ENCODE data around the gene MED22. TPM values are rescaled to one million over a fixed set of nuclear protein-coding genes. Genes with fewer than 3 reads are reported as not detected.
A peak's percentile ranks its signal among the peaks of the same experiment; 100 is the strongest.

The MED22 gene
- total RNA-seq, 1 donor from 2014 or later = 45.7 TPM

- Mint-ChIP-seq H3K9me3 (no peaks in the 10 kb centered on the region), H3K27ac (peak within 1 kb of the TSS; percentile 74), H3K27me3 (no peaks in the 10 kb centered on the region), H3K36me3 (ENCODE audit: low read depth) (peaks cover 16% of the 10 kb centered on the region), H3K4me1 (peaks cover 39% of the 10 kb centered on the region), H3K4me3 (peak within 1 kb of the TSS; percentile 91)
- TF ChIP-seq, protein P1, sequence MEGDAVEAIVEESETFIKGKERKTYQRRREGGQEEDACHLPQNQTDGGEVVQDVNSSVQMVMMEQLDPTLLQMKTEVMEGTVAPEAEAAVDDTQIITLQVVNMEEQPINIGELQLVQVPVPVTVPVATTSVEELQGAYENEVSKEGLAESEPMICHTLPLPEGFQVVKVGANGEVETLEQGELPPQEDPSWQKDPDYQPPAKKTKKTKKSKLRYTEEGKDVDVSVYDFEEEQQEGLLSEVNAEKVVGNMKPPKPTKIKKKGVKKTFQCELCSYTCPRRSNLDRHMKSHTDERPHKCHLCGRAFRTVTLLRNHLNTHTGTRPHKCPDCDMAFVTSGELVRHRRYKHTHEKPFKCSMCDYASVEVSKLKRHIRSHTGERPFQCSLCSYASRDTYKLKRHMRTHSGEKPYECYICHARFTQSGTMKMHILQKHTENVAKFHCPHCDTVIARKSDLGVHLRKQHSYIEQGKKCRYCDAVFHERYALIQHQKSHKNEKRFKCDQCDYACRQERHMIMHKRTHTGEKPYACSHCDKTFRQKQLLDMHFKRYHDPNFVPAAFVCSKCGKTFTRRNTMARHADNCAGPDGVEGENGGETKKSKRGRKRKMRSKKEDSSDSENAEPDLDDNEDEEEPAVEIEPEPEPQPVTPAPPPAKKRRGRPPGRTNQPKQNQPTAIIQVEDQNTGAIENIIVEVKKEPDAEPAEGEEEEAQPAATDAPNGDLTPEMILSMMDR (IDR thresholded peaks at IDR 0.05) = no peak
- intact Hi-C loops (cut with micrococcal nuclease) = loop anchor here (1.0 to 10.0 kb wide), 8 partner anchors 20 to 759 kb away; partner anchors contain the start of genes BRD3OS, CACFD1, MED22 and REXO4
- POLR2A ChIA-PET = interaction anchor here (0.9 to 3.7 kb wide), 13 partner anchors 10 to 345 kb away, joined by 4 to 26 read pairs (median 5); partner anchors contain the start of genes GTF3C5, MED22, REXO4 and RPL7A
- CTCF ChIA-PET = no interaction called here
- DNase-seq (peak; percentile 99), ATAC-seq (ENCODE audit: low read depth) (peak; percentile 96)
Observed at GRCh38 chr9:133375724-133376654, 28.1 kb upstream of the MED22 start, which contains the start of the genes STKLD1 and SURF4. TSS of gene STKLD1 (plus strand) at chr9:133376366. CDS start at chr9:133376474, 108 bp downstream. TSS of gene SURF4 (minus strand) at chr9:133376060. CDS start at chr9:133375969, 91 bp downstream.

GRCh38 chr9:133375116-133375723 is 27.3 kb upstream of the MED22 start:
- intact Hi-C loops (cut with micrococcal nuclease) = loop anchor here (10.0 kb wide), 2 partner anchors 650 to 760 kb away; partner anchors contain the start of genes BRD3OS and WDR5
- Mint-ChIP-seq H3K27ac (peak overlapping the region; percentile 74), H3K4me3 (peak overlapping the region; percentile 91), H3K27me3 (no peaks in the 10 kb centered on the region), H3K36me3 (ENCODE audit: low read depth) (peaks cover 22% of the 10 kb centered on the region), H3K4me1 (peaks cover 47% of the 10 kb centered on the region), H3K9me3 (no peaks in the 10 kb centered on the region)
- ChIA-PET CTCF (no interaction called here), POLR2A (interaction anchor here (1.4 to 3.7 kb wide), 4 partner anchors 19 to 104 kb away, joined by 4 to 26 read pairs (median 11); partner anchors contain the start of genes MED22, REXO4, RPL7A and SLC2A6)
- ATAC-seq (ENCODE audit: low read depth) (no peak), DNase-seq (no peak)
- TF ChIP-seq, protein P1 (IDR thresholded peaks at IDR 0.05) = no peak

DNA sequence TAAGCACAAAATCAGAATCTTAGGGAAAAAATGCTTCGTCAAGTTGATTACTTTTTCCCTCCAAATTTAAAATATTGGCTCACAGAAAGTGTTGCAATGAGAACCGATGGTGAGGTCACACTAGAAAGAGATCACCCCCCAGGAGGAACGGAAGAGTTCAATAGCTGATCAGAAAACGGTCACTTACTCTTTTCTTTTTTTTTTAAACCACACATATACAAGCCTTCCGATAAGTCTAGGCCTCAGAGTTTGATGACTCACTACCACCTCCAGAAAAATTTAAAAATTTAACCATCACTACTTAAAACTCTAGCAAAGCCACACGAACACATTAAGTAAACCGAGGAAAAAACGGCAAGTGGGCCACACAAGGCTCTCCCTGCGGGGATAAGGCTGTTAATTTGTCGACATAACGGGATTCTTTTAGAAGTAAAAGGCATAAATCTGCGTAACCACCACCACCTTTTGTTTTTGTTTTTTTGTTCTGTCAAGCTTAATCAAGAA is 26.7 kb upstream of the MED22 start:
- CTCF ChIA-PET = no interaction called here
- H3K9me3 Mint-ChIP-seq = no peaks in the 10 kb centered on the region
- peaks cover 52% of the 10 kb centered on the region for H3K4me1 Mint-ChIP-seq
- intact Hi-C loops (cut with micrococcal nuclease) = loop anchor here (10.0 kb wide), 2 partner anchors 650 to 760 kb away; partner anchors contain the start of genes BRD3OS and WDR5
- ATAC-seq (ENCODE audit: low read depth) (no peak), DNase-seq (no peak)
- peaks cover 28% of the 10 kb centered on the region for H3K36me3 Mint-ChIP-seq (ENCODE audit: low read depth)
- POLR2A ChIA-PET = interaction anchor here (0.7 to 3.7 kb wide), 5 partner anchors 9 to 104 kb away, joined by 4 to 26 read pairs (median 6); partner anchors contain the start of genes MED22, REXO4, RPL7A and SLC2A6
- H3K4me3 Mint-ChIP-seq = peak overlapping the region; percentile 91
- no peaks in the 10 kb centered on the region for H3K27me3 Mint-ChIP-seq
- TF ChIP-seq, protein P1 (IDR thresholded peaks at IDR 0.05) = no peak
- H3K27ac Mint-ChIP-seq = peak overlapping the region; percentile 74

DNA sequence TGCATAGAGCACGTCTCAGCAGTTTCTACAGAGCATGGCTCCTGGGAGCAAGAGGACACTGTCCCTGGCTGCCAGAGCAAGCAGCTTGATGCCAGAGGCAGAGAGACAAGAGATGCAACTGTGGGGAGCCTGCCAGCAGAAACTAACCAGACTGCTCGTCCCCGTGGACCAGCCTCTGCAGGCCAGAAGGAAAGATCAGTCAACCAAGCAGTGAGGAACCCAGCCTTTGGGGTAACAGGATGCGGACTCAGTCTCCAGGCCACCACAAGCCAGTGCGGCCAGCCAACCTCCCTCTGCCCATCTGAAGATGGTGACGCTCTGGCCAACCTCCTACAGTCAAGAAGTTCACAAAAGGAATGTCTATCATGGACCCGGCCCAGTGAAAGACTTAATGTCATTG is 24.2 kb upstream of the MED22 start:
- DNase-seq (no peak), ATAC-seq (ENCODE audit: low read depth) (no peak)
- ChIA-PET POLR2A (interaction anchor here (0.6 to 3.7 kb wide), 2 partner anchors 16 to 87 kb away, joined by 3 to 26 read pairs; partner anchors contain the start of genes CACFD1, SURF1 and SURF2), CTCF (interaction anchor here (1.4 kb wide), 1 partner anchor 185 kb away, joined by 4 read pairs; no protein-coding TSS in a partner anchor)
- Mint-ChIP-seq H3K36me3 (ENCODE audit: low read depth) (peaks cover 41% of the 10 kb centered on the region), H3K4me3 (no peak overlapping the region), H3K9me3 (no peaks in the 10 kb centered on the region), H3K27me3 (no peaks in the 10 kb centered on the region), H3K27ac (no peak overlapping the region), H3K4me1 (peaks cover 67% of the 10 kb centered on the region)
- TF ChIP-seq, protein P1 (IDR thresholded peaks at IDR 0.05) = no peak
- intact Hi-C loops (cut with micrococcal nuclease) = loop anchor here (10.0 kb wide), 2 partner anchors 653 to 763 kb away; partner anchors contain the start of genes BRD3OS and WDR5
